ENCODE results near the gene LMAN1.

Gene LMAN1

GRCh38 chr18:59358712-59359575 is at the start of gene LMAN1:
Gene LMAN1 (minus strand): TSS chr18:59359265. CDS start chr18:59359244, 21 bp downstream.
- DNase-seq (ENCODE audit: low read depth in 3 of 3), result peak; percentile 80 to 95 (median 90)

- DNase-seq (ENCODE audit: low read depth in 3 of 3), result peak; percentile 43 to 68 (median 49)
Measured at GRCh38 chr18:59402432-59403090, 43.5 kb upstream of the LMAN1 start.

- DNase-seq (ENCODE audit: low read depth in 3 of 3), result no peak
Measured at GRCh38 chr18:59400407-59400806, 41.3 kb upstream of the LMAN1 start.

- DNase-seq (ENCODE audit: low read depth in 3 of 3), result no peak
Measured at GRCh38 chr18:59395226-59396175, 36.4 kb upstream of the LMAN1 start.

GRCh38 chr18:59393381-59393780 is 34.3 kb upstream of the LMAN1 start:
- no peak for DNase-seq (ENCODE audit: low read depth in 3 of 3)

- DNase-seq (ENCODE audit: low read depth in 3 of 3), result no peak
Measured at GRCh38 chr18:59388817-59389216, 29.8 kb upstream of the LMAN1 start.

GRCh38 chr18:59387687-59388565 is 28.9 kb upstream of the LMAN1 start:
- no peak for DNase-seq (ENCODE audit: low read depth in 3 of 3)

GRCh38 chr18:59386909-59387686 is 28.0 kb upstream of the LMAN1 start:
- DNase-seq (ENCODE audit: low read depth in 3 of 3), result no peak

GRCh38 chr18:59385191-59385590 is 26.1 kb upstream of the LMAN1 start:
- DNase-seq (ENCODE audit: low read depth in 3 of 3), result no peak

GRCh38 chr18:59383851-59384250 is 24.8 kb upstream of the LMAN1 start:
- DNase-seq (ENCODE audit: low read depth in 3 of 3), result no peak

GRCh38 chr18:59382383-59382782 is 23.3 kb upstream of the LMAN1 start:
- DNase-seq (ENCODE audit: low read depth in 3 of 3), result no peak

GRCh38 chr18:59381949-59382348 is 22.9 kb upstream of the LMAN1 start:
- DNase-seq (ENCODE audit: low read depth in 3 of 3), result no peak

GRCh38 chr18:59380706-59381105 is 21.6 kb upstream of the LMAN1 start:
- DNase-seq (ENCODE audit: low read depth in 3 of 3), result no peak

GRCh38 chr18:59379772-59380522 is 20.9 kb upstream of the LMAN1 start:
- DNase-seq (ENCODE audit: low read depth in 3 of 3), result no peak

- DNase-seq (ENCODE audit: low read depth in 3 of 3), result no peak
Measured at GRCh38 chr18:59377613-59378337, 18.7 kb upstream of the LMAN1 start.

- DNase-seq (ENCODE audit: low read depth in 3 of 3), result no peak
Measured at GRCh38 chr18:59376351-59376935, 17.4 kb upstream of the LMAN1 start.

GRCh38 chr18:59374128-59374527 is 15.1 kb upstream of the LMAN1 start:
- DNase-seq (ENCODE audit: low read depth in 3 of 3), result no peak

- no peak for DNase-seq (ENCODE audit: low read depth in 3 of 3)
Measured at GRCh38 chr18:59372975-59373374, 13.9 kb upstream of the LMAN1 start.
